Activated CD8-positive, alpha-beta memory T cell treated with anti-CD3 and anti-CD28 coated beads, Interleukin-2, amount 50 U/mL, for 24 hours (primary cell): ENCODE data around the gene COL26A1.
"Not testable (repeated sequence)": the region's sequence is repeated elsewhere in the genome, so short reads cannot be mapped to it uniquely, and the experiment has no call there.

Source experiments
- DNase-seq: peaks from one replicate; pipeline ENCODE4 v3.0.0-alpha.2; 2020; ENCODE audit errors: extremely low read depth

The COL26A1 gene

DNA sequence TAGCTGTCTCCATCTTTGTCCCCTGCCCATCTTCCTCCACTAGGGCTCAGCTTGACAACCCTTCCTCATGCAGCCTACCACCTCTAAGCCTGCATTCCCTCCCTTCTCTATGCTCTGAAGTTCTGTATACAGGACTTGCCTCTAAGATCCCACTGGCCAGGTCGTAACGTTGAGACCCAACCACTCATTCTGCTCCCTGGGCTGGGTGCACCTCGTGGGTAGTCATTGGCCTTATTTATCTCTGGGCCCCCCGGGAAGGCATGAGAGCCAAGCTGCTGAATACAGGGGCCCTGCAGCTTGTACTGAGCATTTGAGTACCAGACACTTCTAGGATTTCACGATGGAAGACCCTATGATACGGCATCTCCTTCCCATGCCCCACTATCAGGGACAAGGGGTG lies 235.3 kb downstream of the COL26A1 start:
- DNase-seq = no peak

DNA sequence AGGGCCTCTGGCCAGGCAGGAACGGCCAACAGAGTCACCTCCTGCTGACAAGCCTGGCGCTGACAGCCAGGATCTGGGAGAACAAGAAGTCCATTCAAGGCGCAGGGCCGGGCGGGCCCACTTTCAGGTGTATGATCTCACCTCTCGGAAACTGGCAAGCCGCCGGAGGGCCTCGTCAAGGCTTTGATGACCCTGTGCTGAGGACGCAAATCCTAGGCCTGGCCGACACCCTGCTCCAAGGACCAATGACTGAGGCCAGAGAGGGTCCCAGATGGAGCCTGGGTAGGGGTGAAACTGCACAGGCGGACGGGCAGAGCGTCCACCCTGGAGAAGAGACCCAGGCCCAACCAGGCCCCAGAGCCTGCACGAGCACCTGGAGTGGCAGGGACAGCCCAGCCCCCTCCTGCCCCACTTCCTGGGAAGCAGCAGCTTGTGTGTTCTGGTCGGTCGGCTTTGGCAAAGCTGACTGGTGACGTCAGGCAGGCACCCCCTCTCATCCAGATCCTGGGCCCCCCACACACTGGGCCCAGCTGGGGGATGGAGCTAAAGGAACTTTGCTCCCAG lies 235.8 kb downstream of the COL26A1 start:
- no peak for DNase-seq

DNA sequence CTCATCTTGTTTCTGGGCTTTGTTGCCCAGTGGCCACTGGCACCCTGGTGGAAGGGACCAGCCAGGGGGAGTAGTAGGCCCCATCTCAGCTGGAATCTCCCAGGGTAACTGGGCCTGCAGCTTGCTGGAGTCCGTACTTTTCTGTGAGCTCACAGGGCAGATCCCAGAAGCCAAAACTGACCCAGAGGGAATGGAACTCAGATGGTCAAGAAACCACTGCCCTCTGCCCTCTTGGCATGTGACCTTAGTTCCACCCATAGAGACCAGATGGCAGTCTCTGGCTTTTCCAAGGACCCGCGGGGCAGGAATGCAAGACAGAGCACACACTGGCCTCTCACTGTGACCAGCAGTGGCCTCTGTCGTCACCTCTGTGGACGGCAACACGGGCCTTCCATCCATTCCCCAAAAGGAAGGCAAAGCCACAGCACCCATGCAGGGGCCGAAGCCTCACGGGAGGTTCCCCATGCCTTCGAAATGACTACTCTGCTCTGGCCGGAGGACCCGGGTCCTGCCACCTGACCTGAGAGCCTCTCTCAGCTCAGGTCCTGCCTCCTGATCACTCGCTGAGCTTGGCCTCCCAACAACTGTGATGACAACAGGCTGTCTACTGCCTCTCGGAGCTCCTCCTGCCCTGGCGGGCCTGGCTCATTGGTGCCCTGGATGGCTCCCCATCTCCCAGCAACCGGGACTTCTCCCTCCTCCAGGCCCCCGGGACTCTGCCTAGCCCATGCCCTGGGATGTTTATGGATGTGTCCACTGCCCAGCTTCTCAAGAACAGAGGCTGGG lies 236.5 kb downstream of the COL26A1 start:
- DNase-seq = no peak

DNA sequence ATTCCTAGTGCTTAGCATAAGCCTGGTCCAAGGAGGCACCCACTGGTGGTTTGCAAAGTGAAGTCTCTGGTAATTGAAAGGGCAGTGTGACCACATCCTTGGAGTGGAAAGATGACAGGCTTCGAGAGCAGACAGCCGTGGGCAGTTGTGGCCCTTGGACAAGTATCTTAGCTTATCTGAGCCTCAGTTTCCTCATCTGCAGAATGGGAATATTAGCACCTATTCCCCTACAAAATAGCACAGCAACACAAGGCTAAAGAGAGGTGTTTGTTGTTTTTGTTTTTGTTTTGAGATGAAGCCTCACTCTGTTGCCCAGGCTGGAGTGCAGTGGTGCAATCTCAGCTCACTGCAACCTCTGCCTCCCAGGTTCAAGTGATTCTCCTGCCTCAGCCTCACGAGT lies 237.1 kb downstream of the COL26A1 start:
- no peak for DNase-seq

DNA sequence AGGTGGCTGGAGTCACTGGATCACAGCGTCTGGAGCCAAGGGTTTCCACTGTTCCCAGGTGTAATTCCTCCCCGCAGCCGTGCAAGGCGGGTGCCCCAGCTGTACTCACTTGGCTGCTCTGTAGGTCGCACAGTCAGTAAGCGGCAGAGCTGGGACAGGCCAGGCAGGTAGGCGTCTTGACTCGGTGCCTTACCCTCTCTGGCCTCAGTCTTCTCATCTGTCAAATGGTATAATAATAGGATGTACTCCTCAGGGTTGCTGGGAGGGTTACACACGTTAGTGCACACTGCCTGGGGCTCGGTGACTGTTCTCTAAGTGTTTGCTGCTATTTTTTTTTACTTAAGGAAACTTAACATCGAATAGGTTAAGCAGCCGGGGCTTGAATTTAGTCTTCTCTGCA lies 239.4 kb downstream of the COL26A1 start:
- no peak for DNase-seq

DNA sequence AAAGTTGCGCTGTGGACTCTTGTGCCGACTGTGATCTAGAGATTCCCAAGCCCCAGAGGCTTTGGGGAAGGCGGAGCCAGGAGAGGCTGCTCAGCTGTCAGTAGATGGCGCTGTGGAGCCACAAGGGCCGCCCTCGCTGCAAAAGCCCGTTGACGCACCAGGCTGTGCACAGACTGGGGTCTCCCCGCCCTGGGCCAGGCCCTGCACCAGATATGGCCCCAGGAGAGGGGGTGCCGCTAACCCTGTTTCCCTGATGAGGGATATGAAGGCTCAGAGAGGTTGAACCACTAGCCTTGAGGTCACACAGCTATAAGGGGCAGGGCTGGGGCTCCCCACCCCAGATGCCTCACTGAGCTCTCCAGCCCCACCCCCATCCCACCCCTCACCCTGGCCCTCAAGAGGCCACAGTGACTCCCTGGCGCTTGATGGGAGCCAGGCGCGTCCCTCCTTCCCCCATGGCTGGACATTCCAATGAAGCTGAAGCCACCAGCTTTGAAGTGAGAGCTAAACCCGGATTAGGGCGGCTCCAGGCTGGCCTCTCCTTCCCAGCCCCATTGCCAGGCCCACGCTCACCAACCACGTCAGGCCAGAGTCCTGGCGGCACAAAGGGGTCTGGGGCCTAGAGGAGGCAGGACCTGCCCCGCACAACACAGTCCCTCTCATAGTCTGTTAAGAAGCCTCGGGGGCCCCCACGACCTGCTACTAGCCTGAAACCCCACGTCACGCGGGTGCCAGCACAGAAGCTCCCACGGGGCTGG lies 240.0 kb downstream of the COL26A1 start:
- DNase-seq = peak; percentile 36

DNA sequence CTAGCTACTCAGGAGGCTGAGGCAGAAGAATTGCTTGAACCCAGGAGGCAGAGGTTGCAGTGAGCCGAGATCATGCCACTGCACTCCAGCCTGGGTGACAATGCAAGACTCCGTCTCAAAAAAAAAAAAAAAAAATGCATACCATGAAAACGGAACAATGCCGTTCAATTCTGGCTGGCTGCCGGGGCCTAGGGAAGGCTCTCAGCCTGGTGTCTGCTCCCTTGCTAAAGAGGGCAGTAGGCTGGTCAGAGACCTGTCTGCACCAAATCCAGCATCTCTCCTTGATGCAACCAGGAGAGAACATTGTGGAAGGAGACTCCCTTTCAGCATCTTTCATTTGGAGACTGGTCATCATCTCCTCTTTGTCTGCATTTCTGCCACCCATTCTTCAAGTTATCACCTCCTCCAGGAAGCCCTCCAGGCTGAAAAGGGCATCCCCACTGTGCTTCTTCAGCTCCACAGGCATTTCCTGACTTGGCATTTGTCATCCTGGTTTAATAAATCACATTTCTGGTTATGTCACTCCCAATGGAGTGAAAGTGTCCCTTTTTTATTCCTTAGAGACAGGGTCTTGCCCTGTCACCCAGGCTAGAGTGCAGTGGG lies 241.8 kb downstream of the COL26A1 start:
- DNase-seq = no peak

DNA sequence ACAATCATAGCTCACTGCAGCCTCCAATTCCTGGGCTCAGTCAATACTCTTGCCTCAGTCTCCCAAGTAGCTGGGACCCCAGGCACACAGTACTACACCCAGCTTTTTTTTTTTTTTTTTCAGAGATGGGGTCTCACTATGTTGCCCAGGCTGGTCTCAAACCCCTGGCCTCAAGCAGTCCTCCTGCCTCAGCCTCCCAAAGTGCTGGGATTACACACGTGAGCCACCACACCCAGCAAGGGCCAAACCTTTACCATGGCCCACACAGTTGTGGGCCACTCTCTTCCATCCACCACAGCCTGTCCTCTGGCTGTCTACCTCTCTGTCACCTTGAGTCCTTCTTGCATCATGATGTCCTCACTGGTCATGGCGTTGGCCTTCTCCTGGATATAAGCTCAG lies 242.3 kb downstream of the COL26A1 start:
- not testable (repeated sequence) for DNase-seq

DNA sequence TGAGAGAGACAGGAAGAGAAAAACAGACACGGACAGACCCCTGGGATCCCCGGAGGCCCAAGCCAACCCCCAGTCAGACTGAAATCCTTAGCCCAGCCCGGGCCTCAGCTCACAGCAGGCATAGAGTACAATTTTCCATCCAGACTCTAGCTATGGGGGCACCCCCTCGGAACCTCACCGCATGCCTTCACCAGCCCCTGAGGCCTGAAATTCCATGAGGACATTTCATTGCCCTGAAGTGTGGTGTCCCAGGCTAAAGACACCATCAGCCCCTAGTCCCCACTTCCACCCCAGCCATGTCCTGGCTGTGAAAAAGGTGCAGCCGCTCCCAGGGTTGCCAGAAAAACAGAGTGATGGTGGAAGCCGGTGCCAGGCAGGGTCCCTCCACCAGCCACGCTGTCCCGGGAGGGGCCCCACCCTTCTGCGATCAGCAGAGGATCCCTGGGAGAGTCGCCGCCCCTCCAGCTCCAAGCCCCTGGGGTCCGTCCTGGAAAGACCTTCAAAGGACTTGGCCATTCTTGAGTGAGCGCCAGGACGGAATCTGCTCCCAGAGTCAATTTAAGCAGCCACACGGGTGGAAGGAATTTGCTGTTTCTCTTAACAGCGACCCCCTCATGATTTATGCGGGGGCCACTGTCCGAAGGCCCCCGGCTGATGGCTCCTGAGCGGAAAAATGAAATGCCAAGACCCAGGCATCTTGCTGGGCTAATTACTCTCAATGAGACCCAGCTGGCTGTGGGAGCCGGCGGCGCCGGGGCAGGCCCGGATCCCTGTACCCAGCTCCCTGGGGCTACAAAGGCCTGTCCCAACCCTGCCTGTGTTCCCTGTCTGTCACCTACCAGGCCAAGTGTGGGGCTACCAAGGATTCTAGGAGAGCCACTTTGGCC lies 243.2 kb downstream of the COL26A1 start:
- DNase-seq = no peak

DNA sequence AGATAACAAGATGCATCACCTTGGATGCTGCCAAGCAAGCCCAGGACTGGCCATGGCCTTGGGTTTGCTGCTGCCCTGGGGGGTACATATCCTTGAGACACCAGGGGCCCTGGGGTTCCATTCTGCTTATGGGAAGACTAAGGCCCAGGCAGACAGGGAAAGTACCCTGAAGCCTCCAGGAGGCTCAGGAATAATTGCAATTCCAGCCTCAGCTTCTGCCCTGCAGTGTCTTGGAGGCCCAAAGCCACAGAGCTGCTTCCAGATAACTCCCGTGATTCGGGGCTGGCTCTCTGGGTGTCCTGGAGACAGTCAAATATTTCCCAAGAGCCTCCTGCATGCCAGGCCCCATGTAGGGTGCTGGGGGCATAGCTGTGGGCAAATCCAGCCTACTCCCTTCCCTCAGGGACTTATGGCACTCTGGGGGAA lies 243.8 kb downstream of the COL26A1 start:
- DNase-seq = no peak
